T-helper 22 cell (primary cell): Measurements from ENCODE around the gene MAMDC2.
"Not testable (repeated sequence)": the region's sequence is repeated elsewhere in the genome, so short reads cannot be mapped to it uniquely, and the experiment has no call there.

Experiments
- DNase-seq: peaks from one replicate; pipeline ENCODE4 v3.0.0-alpha.2; 2020; ENCODE audit warnings: low read depth

Gene MAMDC2

DNA sequence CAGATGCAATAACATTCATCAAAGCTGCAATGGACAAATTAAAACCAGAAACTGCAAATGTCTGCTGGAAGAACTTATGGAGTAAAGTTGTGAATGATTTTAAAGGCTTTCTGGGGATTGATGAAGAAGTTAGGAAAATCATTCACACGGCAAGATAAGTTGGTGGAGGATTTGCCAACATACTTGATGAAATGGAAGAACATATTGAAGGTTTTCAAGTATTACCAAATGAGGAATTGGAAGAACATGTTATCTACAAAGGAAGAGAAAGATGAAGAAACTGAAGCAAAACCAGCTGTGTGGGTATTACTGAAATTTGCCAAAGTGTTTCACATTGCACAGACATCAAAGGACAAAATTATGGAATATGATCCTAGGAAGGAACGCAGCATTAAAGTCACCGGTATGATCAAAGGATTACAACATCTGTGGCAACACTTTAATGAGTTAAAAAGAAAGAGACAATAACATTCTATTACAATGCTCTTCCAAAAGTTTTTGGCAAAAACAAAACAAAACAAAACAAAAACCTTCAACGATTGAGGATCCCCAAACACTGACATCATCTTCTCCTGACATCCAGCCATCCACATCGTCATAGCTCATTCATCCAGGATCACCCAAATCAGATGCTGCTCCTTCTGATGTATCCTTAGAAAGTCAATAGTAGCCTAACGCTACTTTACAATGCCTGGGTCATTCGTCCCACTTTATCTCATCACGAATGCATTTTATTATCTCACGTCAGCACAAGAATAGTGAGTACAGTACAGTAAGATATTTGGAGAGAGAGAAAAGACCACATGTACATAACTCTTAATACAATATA, 153.8 kb downstream of the MAMDC2 start:
- no peak for DNase-seq

DNA sequence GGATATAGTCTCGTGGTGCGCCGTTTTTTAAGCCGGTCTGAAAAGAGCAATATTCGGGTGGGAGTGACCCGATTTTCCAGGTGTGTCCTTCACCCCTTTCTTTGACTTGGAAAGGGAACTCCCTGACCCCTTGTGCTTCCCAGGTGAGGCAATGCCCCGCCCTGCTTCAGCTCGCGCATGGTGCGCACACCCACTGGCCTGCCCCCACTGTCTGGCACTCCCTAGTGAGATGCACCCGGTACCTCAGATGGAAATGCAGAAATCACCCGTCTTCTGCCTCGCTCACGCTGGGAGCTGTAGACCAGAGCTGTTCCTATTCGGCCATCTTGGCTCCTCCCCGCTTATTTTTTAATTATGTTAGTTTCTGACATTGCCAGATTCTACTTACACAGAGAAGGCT, 161.1 kb downstream of the MAMDC2 start:
- DNase-seq, result not testable (repeated sequence)

DNA sequence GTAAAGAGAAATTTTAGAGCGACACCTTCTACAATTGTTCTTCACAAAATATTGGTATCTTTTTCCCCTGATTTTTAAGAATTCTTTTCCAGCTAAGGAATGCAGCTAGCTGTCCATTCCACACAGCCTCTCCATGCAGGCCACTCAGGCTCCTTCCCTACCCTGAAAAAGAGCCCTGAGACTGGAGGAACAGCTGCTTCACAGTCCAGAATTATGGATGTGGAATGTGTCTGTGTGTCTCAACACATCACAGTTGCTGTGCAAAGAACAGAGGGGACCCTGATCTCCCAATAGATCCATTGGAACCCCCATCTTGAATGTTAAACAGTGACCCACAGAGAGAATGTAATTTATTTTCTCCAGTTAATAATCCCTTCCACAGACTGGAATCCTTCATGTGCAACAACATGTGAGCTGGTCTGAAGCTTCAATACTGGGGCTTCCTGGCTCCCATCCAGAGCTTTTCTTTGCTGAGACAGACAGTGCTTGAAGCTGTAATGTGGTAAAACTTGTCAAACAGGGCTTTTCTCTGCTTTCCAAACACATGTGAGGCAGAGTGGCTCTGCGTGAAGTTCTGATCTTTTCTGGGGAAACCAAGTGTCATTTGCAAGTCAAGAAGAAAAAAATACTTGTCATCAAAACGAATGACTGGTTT, 161.8 kb downstream of the MAMDC2 start:
- DNase-seq, result no peak

DNA sequence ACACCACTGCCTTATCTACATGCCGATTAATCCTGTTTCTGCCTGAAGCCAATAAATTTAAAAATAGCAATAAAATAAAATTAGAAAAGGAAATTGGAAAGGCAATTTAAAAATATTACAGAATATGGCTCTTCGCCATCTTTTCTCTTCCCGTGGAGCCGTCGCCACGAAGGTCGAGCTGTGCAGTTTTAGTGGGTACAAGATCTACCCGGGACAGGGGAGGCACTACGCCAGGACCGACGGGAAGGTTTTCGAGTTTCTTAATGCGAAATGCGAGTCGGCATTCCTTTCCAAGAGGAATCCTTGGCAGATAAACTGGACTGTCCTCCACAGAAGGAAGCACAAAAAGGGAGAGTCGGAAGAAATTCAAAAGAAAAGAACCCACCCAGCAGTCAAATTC, 173.4 kb downstream of the MAMDC2 start:
- DNase-seq, result no peak

DNA sequence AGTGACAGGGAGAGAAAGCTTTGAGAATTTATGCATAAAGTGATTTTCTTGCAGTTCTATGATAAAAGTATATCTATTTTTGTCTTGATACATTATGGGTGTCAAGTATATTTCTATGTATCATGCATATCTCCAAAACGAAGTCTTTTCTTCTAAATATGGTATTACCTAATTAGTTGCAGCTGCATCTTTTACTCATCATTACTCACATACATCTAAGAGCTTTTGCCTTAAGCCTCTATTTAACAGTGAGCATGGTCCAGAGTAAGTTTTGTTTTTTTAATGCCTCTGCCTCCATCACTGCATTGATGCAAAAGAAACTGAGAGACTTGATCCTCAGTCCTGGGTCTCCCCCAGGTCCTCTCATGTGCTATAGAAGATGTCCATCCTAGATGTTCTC, 175.1 kb downstream of the MAMDC2 start:
- no peak for DNase-seq

DNA sequence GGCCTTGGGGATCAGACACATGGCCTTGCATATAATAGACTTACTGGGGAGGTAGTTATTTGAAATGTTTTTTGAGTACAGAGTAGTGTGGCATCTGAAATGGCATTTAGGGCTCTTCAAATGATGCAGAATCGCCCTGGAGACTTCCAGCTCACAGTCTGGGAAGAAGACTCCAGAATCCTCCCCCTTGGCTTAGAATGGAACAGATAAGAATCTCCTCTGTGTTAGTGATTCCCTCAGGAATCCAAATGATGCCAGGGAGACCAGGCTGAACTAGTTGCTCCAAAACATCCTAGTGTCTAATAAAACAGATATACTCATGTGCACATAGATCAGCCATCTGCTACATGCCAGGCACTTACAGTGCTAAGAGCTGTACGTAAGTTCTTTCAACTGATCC, 176.6 kb downstream of the MAMDC2 start:
- no peak for DNase-seq

DNA sequence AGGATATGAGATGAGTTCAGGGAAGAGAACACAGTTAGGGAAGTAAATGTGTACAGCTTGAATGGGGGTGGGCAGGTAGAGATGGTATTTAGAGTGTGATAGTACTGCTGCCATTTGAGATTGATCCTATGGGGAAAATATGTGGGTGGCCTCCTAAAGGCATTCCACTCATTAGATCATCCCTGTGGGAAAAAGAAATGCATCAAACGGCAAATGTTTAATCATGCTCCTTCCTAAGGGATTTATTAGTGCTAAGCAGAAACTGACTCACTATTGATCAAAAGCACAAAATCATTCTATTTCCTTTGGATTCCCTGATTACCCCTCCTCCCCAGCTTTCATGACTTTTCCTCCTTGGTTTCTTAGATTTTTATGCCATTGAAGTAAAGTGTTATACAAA, 178.7 kb downstream of the MAMDC2 start:
- DNase-seq, result no peak

DNA sequence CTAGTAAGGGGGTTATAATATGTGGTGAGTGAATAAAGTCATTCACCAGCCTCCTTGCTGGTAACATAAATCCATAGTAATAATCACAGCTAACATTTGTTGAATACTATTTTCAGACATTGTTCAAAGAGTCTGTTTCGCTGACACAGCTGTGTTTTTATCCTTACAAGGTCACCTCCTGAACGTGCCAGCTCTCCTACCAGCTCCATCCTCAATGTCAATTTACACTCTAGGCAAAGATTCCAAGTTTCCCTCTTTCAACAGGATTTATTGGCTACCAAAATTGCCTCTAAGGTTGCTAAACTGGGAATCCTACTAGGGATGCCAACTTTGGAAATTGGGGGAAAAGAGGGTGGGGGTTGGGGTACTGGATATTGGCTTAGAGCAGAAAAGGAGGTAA, 184.5 kb downstream of the MAMDC2 start:
- no peak for DNase-seq

DNA sequence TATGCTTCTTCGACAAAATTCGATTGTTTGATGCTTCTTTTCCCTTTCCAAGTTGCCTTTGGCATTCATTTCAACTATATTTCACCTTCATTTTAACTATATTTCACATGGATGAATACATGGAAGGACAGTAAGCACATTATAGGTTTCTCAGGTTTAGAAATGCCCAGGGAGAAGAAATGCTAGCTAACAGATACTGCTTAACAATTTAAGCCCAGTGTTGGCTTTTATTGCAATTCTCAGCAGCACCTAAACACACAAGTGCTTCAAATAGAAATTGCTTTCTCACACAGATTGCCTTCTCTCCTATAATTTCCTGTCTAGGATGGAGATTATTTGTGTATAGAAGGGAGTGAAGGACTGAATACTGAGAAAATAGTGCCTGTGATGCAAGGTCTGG, 185.0 kb downstream of the MAMDC2 start:
- DNase-seq, result no peak

DNA sequence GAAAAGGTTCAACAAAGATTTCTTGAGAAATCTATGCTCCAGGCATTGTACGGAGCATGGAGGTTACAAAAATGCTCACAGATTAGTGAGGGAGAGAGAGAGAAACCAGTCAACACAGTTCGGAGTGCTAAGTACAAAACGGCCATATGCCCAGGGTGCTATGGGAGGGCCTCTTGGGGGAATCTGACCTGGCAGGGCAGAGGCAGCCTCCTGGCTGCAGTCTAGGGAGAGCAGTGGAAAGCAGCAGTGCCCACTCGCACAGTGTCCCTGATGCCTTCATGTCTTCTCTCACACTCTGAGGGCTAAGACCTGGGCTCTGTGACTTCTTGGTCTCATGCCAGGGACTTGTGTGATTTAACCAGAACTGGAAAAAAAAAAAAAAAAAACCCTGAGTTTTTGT, 185.4 kb downstream of the MAMDC2 start:
- no peak for DNase-seq

DNA sequence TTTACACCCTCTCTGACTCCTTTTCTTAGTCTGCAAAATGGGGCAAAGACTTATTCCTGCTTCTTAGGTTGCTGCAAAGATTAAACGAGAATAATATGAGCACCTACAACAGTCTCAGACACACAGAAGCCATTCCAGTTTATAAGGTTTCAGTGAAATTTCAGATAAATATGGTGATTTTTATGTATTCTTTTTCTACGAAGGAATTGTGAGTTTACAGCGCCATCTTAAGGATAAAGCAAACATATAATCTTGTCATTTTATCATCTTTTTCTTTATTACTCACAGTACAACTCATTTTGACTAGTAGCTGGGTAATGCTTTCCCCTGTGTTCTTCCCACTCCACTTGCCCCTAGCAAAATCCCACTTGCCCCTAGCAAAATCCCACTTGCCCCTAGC, 185.9 kb downstream of the MAMDC2 start:
- no peak for DNase-seq

DNA sequence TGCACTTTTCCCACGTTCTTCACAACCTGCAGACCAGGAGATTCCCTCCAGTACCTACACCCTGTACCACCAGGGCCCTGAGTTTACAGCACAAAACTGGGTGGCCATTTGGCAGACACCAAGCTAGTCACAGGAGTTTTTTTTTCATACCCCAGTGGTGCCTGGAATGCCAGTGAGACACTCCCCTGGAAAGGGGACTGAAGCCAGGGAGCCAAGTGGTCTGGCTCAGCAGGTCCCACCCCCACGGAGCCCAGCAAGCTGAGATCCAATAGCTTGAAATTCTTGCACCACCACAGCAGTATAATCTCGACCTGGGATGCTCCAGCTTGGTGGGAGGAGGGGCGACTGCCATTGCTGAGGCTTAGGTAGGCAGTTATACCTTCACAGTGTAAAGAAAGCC, 188.8 kb downstream of the MAMDC2 start:
- DNase-seq, result no peak

DNA sequence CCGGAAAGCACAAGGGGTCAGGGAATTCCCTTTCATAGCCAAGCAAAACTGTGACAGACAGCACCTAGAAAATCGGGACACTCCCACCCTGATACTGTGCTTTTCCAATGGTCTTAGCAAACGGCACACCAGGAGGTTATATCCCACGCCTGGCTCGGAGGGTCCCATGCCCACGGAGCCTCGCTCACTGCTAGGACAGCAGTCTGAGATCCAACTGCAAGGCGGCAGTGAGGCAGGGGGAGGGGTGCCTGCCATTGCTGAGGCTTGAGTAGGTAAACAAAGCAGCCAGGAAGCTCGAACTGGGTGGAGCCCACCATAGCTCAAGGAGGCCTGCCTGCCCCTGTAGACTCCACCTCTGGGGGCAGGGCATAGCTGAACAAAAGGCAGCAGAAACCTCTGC, 190.6 kb downstream of the MAMDC2 start:
- DNase-seq, result not testable (repeated sequence)

DNA sequence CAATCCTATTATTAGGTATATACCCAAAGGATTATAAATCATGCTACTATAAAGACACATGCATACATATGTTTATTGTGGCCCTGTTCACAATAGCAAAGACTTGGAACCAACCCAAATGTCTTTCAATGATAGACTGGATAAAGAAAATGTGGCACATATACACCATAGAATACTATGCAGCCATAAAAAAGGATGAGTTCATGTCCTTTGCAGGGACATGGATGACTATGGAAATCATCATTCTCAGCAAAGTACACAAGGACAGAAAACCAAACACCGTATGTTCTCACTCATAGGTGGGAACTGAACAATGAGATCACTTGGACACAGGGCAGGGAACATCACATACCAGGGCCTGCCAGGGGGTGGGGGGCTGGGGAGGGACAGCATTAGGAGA, 202.3 kb downstream of the MAMDC2 start:
- DNase-seq, result not testable (repeated sequence)

DNA sequence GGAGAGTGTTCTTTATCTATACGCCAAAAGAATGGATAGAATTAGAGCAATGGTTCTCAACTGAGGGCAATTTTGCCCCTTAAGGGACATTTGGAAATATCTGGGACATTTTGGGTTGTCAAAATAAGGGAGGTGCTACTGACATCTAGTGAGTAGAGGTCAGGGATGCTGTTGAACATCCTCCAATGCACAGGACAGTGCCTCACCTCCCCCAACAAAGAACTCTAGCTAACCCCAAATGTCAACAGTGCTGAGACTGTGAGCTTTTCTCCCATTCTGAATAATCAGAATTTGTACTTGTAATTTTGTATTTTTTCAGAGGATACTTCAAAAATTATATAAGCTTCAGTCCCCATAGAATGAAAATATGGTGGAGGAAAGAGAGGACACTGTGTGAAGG, 206.6 kb downstream of the MAMDC2 start:
- no peak for DNase-seq

DNA sequence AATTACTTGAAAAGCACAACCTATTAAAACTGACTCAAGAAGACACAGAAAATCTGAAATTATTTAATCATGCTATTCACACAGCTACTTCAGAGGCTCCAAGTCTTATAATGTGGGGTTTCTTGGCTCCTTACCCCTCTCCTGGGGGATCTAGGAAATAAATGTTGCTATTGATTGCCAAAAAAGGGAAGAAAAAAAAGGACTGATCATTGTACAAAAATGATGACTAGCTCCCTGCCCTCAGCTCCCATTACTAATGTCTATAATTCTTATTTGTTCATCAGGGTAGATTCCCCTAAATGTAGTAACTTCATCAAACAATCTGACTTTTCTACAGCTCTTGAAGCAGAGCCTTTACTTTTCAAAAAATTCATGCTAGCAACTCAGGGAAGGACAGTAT, 211.8 kb downstream of the MAMDC2 start:
- DNase-seq, result no peak

DNA sequence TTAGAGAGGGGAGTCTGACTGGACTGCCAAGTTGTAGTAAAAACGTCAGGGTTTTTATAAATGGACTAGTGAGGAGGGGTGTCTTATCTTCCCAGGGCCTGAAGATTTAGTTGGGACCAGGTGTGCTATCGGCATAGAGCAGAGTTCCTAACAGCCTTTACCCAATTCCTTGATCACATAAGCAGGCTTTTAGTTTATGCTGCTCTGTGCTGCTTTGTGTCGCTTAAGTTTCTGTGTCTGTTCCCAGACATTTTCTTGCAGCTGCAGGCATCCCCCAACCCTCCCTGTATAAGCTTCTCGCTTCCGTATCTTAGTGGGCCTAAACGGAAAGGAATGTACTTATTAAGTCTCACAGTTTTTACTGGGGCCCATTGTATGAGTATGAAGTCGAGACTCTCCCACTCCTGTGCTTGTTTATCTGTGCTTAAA, 212.5 kb downstream of the MAMDC2 start:
- DNase-seq, result no peak

DNA sequence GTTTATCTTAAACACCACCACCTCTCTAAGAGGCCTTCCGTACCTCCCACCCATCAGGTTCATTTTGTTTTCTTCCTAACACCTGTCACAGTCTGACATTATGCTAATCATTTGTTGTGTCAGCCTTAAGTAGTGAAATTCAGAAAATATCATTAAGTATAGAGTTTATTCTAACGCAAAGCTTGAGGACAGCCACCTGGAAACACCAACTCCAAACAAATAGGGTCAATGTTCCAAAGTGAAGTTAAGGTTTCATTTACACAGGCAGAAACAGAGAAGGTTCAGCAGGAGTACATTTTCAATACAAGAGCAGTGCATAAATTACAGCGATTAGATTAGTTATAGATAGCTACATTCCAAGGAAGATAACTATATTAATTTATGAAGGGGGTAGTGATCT, 213.9 kb downstream of the MAMDC2 start:
- DNase-seq, result no peak

DNA sequence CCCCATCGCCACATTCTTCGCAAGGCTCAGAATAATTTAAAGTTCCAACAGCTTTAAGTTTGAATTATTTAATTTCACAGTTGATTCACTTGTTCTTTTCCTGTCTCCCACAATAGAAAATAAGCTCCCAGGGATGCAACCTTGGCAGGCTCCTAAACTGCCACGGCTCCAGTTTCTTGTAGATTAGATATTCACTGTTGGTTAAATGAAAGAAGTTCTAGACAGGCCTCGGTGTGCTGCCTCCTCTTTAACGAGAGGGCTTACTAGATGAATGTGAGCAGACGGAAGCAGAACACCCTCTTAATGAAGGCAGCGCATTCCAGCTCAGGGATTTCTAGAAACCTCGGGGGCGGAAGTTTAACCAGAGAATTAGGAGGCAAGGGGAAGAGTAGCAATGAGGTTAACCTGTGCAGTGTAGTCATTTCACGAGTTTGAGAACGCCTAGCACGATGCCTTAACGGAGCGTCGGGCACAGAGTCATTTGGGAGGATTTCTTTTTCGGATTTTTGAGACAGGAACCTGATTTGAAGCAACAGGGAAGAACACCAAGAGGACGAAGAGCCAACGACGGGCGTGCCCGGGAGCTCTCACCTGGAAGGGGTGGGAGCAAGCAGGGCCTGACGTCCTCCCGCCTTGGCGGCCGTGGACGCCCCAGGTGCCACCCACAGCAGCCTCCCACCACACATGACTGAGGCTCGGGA, 214.5 kb downstream of the MAMDC2 start:
- no peak for DNase-seq

DNA sequence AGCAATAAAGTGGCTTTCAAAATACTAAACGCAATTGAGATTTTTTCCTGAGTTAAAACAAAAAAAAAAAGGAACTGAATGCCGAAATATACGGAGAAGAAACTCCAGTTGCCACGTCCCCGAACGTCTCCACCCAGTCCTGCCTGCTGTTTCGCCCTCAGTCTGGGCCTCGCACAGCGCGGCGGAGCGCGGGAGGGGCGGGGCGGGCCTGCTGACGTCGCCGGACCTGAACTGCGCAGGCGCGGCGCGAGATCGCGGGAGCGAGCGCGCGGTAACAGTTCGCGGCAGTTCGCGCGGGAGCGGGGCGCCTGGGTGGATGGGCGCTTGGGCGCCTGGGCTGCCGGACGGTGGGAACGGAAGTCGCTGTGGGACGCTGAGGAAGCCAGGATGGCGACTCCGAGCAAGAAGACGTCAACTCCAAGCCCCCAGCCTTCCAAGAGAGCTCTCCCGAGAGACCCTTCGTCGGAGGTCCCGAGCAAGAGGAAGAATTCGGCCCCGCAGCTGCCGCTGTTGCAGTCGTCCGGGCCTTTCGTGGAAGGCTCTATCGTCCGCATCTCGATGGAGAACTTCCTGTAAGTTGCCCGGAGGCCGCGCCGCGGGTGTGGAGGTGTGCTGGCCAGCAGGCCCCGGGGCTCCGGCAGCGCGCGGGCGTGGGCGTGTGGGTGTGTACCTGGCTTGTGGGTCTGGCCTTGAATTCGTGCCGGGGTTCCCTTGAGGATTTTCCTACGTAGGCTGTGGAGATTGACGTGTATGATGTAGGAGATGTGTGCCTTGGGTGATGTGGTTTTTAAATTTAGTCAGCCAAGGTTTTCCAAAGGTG, 215.3 kb downstream of the MAMDC2 start, which contains the start of gene SMC5:
SMC5 (plus strand) TSS at position 287 of the 820 bp plus-strand sequence; CDS start at position 388, 101 bp downstream.
- peak; percentile 74 for DNase-seq

DNA sequence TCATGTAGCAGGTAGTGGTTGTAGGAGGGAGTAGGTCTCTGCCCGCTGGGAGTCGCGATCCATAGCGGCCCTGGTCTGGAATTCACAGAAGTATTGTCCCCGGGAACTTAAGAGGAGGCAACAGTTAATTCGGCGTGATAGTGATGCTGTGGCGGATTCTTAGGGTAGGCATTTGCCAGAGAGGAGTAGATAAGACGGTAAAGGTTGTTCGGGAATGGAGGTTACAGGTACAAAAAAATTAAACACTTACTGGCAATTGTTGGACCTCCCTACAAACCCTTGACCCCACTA, 215.8 kb downstream of the MAMDC2 start:
- no peak for DNase-seq

DNA sequence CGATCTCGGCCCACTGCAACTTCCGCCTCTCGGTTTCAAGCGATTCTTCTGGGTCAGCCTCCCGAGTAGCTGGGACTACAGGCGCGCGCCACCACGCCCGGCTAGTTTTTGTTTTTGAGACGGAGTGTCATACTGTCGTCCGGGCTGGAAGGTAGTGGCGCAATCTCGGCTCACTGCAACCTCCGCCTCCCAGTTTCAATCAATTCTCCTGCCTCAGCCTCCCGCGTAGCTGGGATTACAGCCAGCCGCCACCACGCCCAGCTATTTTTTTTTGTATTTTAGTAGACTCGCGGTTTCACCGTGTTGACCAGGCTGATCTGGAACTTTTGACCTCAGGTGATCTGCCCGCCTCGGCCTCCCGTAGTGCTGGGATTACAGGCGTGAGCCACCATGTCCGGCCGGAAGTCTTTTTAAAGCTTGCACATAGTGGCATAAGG, 216.4 kb downstream of the MAMDC2 start:
- no peak for DNase-seq
